SK-MEL-5 (cell line): ENCODE results near the gene CEP295NL. TPM values are rescaled to one million over a fixed set of nuclear protein-coding genes. Genes with fewer than 3 reads are reported as not detected.
A peak's percentile ranks its signal among the peaks of the same experiment; 100 is the strongest.
"Not testable (repeated sequence)": the region's sequence is repeated elsewhere in the genome, so short reads cannot be mapped to it uniquely, and the experiment has no call there.

Experiments used
- DNase-seq: peaks from one replicate; pipeline ENCODE4 v3.0.0-alpha.2; 2016; ENCODE audit warnings: low read depth, low spot score
- in situ Hi-C: cut with HindIII; loops from 2 replicates; pipeline ENCODE4 v1.10.0; 2016; ENCODE audit warnings: low sequenced_read_pairs, high pct_unique_total_duplicates, low pct_unique_long_range_greater_than_20kb
- total RNA-seq: library from RNA; depleted of rRNA; stranded (reverse); fragments of >200 nt; shearing (Covaris generic); gene quantifications from 2 replicates; pipeline ENCODE4 v1.2.3, GENCODE V29; 2014

CEP295NL gene
- total RNA-seq, 1 experiment from 2014 or later, result 0.74 TPM

DNA sequence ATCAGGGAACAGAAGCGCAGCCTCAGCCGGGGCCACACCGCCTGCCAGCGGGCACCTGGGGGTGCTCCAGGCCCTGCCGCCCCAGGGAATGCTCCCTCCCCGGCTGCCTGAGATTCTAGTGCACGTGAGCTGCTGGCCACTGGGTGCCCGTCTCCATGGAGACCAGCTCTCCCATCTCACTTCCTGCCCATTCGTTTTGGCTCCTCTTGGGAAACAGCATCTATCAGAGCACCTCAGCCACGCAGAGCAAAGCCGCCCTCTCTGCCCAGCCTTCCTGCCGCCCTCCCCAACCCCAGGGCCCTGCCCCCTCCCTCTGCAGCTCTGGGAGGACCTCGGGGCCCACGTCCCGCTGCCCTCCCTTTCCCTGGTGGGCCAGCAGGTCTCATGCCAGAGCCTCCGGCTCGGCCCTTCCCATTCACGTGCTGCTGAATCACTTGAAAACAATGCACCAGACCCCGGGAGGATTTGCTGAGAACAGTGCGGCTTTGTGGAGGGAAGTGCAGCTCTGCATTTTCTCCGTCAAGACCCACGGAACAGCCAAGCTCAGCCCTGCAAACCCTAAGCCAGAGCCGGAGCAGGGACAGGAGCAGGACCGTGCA, 19.4 kb downstream of the CEP295NL start:
- DNase-seq, result peak; percentile 100
- in situ Hi-C loops, result no loop called here

DNA sequence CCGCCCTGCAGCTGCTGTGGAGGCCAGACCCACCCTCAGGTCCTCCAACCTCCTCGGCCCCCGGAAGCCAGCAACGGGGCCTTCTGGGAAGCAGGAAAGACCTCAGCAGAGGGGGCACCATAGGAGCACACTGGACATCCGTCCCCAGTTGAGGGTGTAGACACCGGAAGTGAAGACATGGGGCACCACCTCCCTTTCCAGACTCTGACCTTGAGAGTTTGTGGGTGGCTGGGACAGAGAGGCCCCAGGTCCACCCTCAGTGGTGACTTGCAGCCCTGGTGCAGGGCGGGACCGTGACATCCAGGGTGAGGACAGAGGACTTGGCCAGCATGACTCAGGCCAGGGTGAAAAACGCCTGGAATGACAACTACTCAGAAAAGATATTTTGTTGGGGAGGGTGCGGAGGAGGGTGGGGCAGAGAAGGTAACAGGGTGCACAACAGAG, 19.9 kb downstream of the CEP295NL start:
- DNase-seq, result no peak
- in situ Hi-C loops, result no loop called here

DNA sequence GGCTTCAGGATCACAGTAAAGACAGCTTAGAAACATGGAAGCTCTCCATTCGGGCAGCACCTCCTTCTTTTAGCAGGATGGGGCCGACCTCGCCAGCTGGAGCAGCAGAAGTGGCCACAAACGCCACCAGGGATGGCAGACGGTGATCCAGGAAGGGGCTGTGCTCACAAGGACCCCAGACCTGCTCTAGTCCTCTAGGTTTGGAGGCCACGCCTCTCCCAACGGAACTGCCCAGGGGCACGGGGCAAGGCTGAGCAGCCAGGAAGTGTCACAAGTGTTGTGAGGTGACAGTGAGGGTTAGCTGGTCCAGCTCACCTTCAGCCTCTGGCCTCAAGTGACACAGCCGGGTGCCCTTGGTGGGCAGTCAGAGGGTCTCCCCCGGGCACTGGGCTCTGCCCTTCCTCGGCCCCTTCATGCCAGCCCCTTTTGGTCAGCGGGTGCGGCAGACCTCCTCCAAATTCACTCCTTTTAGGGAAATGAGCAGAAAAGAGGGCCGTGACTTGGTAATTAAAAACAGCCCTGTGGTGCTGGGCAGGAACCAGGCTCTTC, 20.4 kb downstream of the CEP295NL start:
- peak; percentile 55 for DNase-seq
- in situ Hi-C loops, result no loop called here

DNA sequence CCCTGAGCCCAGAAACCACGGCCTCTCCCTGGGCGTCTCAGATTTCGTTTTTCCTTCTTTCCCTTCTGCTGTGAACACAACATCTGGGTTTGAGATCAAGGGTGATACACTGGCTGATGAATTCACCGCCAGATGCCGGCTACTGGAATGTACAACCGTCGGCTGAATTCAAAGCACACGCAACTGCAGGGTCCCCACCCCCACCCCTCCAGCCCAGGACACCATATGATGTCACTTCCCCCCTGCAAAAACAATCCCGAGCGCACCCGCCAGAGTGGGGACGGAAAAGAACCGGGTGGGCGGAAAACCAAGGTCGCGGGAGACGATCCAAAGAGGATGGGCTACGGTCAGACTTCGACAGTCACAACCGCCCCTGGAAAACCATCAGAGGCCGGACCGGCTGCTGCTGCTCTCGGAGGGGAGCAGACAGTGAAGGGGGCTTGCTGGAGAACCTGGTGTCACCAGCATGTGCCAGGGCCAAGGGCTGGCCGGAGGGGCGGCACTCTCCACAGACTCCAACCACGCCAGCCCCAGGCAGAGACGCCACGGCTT, 23.3 kb downstream of the CEP295NL start:
- DNase-seq, result no peak
- in situ Hi-C loops, result no loop called here

DNA sequence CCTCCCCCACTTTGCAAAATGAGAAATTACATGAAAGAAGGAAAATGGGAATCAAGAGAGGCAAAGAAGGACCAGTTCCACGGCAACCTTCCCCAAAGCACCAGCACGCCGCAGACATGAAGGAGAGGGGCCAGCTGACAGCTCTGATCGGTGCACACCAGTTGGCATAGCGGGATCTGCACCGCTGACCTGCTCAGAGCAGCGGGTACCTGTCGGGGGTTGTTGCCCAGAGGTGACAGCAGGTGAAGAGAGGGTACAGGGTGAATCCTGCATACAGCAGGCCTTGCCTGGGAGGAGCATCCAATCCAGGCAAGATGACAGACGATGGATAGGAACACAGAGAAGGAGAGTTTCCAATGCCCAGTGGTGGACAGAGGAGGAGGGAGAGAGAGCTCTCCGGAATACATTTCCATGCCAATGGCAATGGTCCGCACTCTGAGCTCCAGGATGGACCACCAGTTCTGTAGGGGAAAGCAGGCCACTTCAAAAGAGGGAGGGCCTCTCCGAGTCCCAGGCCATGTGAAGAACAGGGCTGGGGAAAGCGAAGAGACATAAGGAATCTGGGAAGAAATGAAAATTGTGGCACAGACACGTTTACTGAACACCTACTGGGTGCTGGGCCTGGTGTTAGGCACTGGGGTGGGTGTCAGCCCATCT, 24.0 kb downstream of the CEP295NL start:
- no peak for DNase-seq
- in situ Hi-C loops, result no loop called here

DNA sequence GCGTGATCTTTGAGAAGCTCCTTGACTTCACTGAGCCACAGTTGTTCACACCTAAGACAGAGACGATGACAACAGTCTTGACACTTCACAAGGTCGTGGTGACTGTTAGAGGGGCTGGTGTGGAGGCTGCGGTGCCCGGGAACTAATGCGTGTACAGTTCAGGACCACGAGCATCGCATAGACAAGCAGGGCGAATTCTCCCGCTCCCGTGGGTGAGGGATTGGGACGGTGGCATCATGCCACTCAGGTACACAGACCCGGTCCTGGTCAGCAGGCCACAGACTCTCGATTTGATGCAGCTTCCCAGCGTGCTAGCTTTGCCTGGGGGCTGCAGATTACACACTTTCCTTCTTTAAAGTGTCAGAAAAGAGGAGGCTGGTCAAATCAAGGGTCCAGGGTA, 24.7 kb downstream of the CEP295NL start:
- in situ Hi-C loops, result no loop called here

DNA sequence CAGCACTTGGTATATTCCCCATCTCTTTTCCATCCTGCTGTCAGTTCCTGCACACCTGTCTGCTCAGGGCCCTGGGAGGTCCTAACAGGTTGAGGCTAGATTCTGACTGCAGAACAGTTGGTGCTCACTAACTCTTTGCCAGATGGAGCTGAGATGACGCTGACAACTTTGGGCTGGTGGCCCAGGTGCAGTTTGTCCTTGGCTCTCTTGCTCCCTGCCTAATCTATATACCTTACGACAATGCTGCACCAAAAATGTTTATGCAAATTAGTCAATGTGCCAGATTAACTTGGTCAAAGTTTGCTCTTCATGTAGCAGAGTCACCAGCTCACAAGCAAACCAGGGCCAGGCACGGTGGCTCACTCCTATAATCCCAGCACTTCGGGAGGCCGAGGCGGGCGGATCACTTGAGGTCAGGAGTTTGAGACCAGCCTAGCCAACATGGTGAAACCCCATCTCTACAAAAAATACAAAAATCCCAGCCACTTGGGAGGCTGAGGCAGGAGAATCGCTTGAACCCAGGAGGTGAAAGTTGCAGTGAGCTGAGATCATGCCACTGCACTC, 26.0 kb downstream of the CEP295NL start:
- DNase-seq, in situ Hi-C loops: not testable (repeated sequence)

More for the DNA sequence above, 24.7 kb downstream of the CEP295NL start:
- no peak for DNase-seq

DNA sequence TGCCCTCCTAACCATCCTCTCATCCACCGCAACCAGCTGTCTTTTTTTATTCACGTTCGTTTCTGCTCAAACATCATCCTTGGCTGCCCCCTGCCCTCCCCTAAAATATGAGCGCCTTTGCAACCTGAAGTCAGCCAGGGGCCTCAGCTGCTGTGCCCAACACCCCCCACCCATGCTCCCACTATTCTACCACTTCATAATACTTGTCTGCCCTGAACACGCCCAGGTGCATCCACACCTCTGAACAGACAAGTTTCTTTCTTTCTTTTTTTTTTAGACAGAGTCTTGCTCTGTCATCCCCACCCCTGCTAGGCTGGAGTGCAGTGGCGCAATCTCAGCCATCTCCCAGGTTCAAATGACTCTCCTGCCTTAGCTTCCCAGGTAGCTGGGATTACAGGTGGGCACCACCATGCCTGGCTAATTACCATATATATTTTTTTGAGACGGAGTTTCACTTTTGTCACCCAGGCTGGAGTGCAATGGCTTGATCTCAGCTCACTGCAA, 26.9 kb downstream of the CEP295NL start:
- DNase-seq, result no peak
- in situ Hi-C loops, result no loop called here

DNA sequence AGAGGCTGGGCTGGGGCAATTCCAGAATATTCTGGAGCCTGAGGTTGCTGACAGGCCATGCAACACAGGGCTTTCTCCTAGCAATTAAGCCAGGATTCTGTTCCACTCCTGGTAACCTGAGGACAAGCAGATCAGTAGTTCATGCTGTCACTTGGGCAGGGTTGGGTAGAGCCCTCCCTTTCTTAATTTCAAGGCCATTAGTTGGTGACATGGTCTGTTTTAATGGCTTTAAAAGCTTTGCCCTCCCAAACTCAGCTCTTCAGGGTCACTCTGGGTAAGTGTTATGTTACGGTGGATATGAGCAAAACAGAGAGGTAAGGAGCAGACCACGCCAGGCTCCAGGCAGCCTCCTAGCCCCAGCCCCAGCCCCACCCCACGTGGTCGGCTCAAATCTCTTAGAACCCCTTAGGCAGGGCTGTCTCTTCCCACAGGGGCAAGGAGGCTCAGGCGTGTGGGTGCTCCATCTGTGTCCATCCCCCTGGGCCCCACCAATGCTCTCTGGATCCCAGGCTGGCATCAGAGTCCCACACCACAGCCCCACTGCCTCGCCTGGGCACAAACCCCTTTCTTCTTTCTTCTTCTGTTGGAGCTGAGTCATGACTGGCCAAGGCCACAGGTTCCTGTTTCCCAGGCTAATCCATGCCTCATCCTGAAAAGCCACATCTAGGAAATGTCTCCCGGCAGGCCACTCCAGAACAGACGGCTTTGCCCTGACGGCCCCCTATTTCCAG, 27.5 kb downstream of the CEP295NL start:
- in situ Hi-C loops, result no loop called here
- DNase-seq, result peak; percentile 79

DNA sequence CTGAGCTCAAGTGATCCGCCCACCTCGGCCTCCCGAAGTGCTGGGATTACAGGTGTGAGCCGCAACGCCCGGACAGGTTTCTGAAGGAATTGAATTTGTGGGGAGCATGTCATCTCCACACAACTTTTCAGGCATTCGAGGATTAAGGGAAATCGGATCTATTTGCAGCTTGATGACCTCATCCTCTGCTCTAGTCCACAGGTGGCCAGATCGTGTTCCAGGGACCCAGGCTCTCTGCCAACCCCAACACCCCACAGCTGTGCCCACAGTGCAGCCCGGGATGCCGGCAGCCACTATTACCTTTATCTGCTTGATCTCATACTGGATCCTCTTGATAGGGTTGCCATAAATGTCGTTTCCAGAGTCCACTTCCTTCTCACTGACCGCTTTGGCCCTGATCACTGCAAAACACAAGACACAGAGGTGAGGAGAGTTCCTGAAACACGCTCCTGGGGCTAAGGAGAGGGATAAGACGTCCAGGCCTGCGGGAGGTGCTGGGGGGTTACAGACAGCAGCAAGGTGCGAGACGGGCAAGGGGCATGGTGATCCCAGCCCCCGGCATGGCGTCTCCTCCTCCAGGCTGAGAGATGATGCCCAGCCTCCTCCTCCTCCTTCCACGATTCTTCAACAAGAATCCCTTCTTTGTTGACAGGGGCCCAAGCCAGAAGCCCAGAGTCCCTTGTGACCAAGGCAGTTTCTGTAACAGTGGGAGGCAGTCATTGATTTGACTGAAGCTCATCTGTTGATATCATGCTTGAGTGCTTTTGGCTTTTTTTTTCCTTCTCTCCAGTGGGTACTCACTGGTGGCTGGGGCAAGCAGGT, 29.3 kb downstream of the CEP295NL start:
- DNase-seq, result peak; percentile 100
- in situ Hi-C loops, result no loop called here

DNA sequence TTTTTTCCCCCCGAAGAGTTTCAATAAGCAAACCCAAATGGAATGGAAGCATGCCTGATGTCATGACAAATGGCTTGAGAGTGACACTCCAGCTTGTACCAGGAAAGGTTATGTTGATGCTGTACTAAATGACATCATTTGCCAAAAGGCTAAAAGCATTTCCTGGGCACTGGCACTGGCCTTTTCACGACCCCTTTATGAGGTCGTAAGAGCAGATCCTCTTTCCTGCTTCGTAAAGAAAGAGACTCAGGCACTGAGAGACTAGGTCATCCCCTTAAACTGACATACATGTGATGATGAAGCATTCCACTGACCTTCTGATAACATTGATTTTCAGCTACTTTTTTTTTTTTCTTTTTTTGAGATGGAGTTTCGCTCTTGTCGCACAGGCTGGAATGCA, 30.5 kb downstream of the CEP295NL start:
- DNase-seq, result peak; percentile 83
- in situ Hi-C loops, result no loop called here

DNA sequence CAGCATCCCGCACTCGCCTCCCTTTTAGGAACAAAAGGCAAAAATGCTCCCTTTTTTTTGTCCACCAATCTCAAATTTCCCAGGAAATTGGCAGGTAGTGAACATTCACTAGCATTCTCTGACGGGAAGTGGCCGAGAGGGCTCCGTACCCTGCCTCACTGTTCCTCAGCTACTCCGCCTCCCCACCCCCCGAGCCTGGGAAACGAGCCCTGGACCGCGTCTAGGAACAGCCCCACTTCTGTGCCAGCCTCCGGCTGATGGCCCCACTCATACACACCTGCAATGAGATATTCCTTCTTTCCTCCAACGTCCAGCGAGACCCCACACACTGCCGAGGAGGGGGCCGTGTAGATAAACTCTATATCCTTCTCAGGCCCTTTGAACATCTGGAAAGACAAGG, 32.4 kb downstream of the CEP295NL start:
- DNase-seq, result no peak
- in situ Hi-C loops, result no loop called here

DNA sequence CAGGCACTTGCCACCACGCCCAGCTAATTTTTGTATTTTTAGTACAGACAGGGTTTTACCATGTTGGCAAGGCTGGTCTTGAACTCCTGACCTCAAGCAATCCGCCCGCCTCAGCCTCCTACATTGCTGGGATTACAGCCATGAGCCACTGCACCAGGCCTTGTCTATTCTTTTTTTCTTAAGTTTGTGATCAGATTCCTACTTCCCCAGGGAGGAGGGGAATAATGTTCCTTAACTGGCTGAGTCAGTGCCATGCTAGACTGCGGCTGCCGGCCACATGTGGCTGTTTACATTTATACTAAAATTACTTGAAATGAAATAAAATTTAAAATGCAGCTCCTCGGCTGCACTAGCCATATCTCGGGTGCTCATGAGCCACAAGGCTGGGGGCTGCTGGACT, 34.6 kb downstream of the CEP295NL start:
- in situ Hi-C loops, result no loop called here
- DNase-seq, result no peak

DNA sequence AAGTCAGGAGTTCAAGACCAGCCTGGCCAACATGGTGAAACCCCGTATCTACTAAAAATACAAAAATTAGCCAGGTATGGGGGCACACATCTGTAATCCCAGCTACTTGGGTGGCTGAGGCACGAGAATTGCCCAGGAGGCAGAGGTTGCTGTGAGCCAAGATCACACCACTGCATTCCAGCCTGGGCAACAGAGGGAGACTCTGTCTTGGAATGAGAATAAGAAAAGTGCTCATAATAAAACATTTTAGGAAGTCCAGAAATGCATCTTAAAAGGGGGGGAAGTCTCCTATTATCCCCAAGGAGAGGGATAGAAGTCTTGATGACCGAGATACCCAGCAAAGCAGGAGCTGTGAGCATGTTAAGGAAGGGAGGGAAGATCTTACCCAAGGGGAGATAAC, 36.0 kb downstream of the CEP295NL start:
- DNase-seq, result peak; percentile 82
- in situ Hi-C loops, result not testable (repeated sequence)

DNA sequence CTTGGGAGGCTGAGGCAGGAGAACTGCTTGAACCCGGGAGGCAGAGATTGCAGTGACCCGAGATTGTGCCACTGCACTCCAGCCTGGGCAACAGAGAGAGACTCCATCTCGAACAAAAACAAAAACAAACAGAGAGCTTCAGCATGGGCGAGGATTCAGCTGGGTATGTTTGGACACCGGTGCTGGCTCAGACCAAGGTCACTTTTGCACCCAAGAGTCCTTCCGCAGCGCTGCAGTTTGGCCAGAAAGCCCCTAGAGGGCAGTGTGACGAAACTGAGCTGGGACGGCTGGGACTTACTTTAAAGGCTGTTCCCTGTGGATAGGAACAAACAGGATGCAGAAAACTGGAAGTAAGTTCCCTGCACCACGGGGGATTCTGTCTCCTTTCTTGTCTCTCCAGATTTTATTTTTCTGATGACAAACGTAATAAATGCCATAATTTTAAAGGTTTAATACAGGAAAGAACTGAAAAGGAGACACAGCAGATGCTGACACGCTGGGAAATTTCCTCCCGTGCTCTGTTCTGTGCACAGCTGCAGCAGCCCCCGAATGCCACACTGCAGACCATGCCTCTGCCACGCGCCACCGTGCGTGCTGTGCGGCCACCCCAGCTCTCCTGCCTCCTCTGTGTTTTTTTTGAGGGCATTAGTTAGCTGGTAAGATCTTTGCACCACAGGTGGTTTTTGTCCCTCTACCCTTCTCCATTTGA, 37.2 kb downstream of the CEP295NL start:
- in situ Hi-C loops, result no loop called here
- DNase-seq, result peak; percentile 97

DNA sequence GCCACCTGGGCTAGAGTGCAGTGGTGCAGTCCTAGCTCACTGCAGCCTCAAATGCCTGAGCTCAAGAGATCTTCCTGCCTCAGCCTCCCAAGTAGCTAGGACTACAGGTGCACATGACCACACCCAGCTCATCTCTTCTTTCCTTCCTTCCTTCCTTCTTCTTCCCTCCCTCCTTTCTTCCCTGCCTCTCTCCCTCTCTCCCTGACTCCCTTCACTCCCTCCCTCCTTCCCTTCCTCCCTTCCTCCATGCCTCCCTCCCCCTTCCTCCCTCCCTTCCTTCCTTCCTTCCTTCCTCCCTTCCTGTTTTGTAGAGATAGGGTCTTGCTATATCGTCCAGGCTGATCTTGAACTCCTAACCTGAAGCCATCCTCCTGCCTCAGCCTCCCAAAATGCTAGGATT, 38.9 kb downstream of the CEP295NL start:
- in situ Hi-C loops, result no loop called here
- no peak for DNase-seq
